Stimulated activated effector memory CD8-positive, alpha-beta T cell treated with anti-CD3 and anti-CD28 coated beads, Interleukin-12 subunit alpha, Interleukin-12 subunit beta, amount 100 ng/mL, for 72 hours (primary cell): Measurements from ENCODE around the gene SAMD11.

ENCODE experiments used
- ATAC-seq: fragments of 150-1000 bp; cut with Tn5 transposase; 2 replicates; pipeline ENCODE4 v1.10.0; 2021
- DNase-seq, 2 donors: peaks; one replicate each; pipeline ENCODE4 v3.0.0; 2021 to 2022; ENCODE audit warnings: low spot score in 2 of 2
- H3K27ac Mint-ChIP-seq: one replicate; pipeline ENCODE4 v1.8.0; 2022; ENCODE audit warnings: mild to moderate bottlenecking, mixed read lengths
- H3K36me3 Mint-ChIP-seq: one replicate; pipeline ENCODE4 v1.8.0; 2022; ENCODE audit warnings: mild to moderate bottlenecking, mixed read lengths
- H3K4me1 Mint-ChIP-seq: one replicate; pipeline ENCODE4 v1.8.0; 2022; ENCODE audit warnings: mixed read lengths
- H3K4me3 Mint-ChIP-seq: one replicate; pipeline ENCODE4 v1.8.0; 2022; ENCODE audit warnings: mild to moderate bottlenecking, mixed read lengths
- H3K9me3 Mint-ChIP-seq: one replicate; pipeline ENCODE4 v1.8.0; 2022; ENCODE audit warnings: mixed read lengths

Gene SAMD11

DNA sequence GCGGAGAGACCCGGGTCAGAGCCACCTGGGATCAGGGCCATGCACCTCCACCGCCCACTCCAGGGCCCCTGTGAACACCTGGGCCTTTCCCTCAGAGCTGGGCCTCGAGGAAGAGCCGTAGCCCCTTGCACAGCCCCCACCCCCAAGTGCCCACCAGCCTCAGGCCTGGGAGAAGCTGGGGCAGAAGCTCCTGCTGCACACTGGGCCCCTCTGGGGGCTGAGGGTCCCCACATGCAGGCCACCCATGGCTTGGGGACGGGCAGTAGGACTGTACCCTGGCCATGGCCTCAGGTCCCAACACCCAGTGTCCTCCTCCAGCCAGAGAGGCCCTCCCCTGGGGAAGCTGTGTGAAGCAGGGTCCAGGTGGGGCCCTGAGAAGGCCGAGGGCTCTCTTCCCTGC, 28.9 kb downstream of the SAMD11 start:
- Mint-ChIP-seq H3K9me3 (no peaks in the 10 kb centered on the region), H3K4me3 (no peak overlapping the region), H3K4me1 (peaks cover 24% of the 10 kb centered on the region), H3K36me3 (peaks cover 64% of the 10 kb centered on the region), H3K27ac (no peak overlapping the region)
- DNase-seq (no peak), ATAC-seq (no peak)

DNA sequence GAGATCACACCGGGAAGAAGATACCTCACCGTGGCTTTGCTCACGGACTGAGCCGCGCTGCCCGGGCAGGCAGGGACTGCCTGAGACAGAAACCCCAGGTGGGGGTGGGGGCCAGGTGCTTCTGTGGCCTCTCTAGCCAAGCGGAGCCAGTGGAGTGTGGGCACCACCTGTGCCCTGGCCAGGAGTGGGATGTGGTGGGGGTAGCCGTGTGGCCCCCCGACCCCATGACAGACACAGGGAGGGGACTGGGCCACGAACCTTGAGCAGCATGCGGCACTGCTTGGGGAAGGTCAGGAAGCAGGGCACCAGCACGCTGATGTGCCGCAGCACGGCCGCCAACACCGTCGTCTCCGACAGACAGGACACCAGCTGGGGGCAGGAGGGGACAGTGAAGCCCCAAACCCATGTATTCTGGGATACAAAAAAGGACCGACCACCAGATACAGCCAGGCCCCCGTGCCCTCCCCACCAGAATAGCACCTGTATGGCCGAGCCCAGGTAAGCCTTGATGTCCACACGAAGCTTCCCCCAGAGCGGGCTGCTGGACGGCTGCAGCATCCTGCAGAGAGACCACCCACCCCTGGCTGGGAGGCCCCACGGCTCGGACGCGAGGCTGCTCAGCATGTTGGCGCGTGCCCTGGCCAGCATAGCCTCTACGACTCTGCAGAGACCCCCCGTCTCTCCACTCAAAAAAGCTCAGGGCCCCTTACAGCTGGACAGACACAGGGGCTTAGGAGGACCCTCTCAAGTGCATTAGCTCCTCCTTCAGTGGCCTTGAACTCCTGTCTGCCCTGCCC, 30.0 kb downstream of the SAMD11 start:
- H3K9me3 Mint-ChIP-seq = no peaks in the 10 kb centered on the region
- DNase-seq (no peak), ATAC-seq (no peak)
- no peak overlapping the region for H3K4me3 Mint-ChIP-seq
- peaks cover 35% of the 10 kb centered on the region for H3K4me1 Mint-ChIP-seq
- H3K36me3 Mint-ChIP-seq = peaks cover 73% of the 10 kb centered on the region
- H3K27ac Mint-ChIP-seq = peak overlapping the region; percentile 34

DNA sequence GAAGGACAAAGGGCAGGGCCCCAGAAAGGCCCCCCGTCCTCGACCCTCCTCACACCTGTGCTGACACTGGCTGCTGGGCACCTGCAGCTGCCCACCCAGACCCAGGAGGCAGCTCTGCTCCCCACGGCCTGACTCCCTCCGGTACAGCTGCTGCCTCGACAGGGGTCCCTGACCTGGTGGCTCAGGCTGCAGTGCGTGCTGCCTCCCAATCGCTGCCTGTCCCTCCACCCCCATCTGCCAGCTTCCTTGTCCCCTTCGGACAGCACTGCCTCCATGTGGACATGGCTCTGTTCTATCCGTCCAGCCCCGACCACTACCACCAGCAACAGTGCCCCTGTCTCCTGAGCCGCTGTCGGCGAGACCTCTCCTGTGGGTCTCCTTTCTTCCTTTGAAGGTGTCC, 31.2 kb downstream of the SAMD11 start:
- peaks cover 35% of the 10 kb centered on the region for H3K4me1 Mint-ChIP-seq
- no peak for DNase-seq
- peaks cover 65% of the 10 kb centered on the region for H3K36me3 Mint-ChIP-seq
- ATAC-seq = no peak
- no peak overlapping the region for H3K27ac Mint-ChIP-seq
- no peak overlapping the region for H3K4me3 Mint-ChIP-seq
- no peaks in the 10 kb centered on the region for H3K9me3 Mint-ChIP-seq

DNA sequence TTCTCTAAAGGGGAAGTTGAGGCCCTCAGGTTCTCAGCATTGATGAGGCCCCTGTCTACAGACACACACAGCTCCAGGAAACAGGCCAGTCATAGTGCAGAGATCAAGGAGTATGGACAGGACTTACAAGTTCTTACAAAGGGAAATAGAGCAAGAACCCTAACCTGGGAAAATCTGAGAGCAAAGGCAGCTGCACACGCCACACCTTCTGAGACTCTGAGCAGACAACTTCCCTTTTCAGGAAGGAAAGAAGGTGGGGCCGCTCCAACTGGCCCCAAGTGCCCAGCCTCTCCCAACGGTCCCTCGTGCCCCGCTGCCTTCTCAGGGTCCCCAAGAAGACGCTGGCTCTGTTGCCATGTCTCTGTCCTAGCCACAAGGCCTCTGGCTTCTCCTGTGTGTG, 31.8 kb downstream of the SAMD11 start:
- Mint-ChIP-seq H3K4me1 (peaks cover 35% of the 10 kb centered on the region), H3K4me3 (no peak overlapping the region)
- no peak for ATAC-seq

DNA sequence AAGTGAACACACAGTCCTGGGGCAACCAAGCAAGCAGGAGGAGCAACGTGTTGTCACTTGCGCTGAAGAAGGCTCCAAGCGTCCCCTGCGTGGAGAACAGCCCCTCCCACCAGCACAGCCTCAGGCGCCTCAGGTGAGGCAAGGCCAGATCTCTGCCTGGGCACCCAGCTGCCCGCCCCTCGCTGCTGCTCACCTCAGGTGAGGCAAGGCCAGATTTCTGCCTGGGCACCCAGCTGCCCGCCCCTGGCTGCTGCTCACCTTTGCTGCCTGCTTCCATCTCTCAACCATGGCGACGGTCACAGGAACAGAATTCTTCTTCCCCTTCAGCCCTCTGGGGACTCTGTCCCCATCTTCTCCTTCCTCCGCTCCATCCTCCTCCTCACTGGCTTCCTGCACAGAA, 32.9 kb downstream of the SAMD11 start:
- Mint-ChIP-seq H3K27ac (no peak overlapping the region), H3K4me3 (peak overlapping the region; percentile 84), H3K36me3 (peaks cover 58% of the 10 kb centered on the region), H3K4me1 (peaks cover 31% of the 10 kb centered on the region), H3K9me3 (no peaks in the 10 kb centered on the region)
- no peak for DNase-seq
- ATAC-seq = no peak

More for the DNA sequence above, 31.8 kb downstream of the SAMD11 start:
- no peak overlapping the region for H3K27ac Mint-ChIP-seq
- H3K36me3 Mint-ChIP-seq = peaks cover 62% of the 10 kb centered on the region
- no peaks in the 10 kb centered on the region for H3K9me3 Mint-ChIP-seq
- DNase-seq = no peak

DNA sequence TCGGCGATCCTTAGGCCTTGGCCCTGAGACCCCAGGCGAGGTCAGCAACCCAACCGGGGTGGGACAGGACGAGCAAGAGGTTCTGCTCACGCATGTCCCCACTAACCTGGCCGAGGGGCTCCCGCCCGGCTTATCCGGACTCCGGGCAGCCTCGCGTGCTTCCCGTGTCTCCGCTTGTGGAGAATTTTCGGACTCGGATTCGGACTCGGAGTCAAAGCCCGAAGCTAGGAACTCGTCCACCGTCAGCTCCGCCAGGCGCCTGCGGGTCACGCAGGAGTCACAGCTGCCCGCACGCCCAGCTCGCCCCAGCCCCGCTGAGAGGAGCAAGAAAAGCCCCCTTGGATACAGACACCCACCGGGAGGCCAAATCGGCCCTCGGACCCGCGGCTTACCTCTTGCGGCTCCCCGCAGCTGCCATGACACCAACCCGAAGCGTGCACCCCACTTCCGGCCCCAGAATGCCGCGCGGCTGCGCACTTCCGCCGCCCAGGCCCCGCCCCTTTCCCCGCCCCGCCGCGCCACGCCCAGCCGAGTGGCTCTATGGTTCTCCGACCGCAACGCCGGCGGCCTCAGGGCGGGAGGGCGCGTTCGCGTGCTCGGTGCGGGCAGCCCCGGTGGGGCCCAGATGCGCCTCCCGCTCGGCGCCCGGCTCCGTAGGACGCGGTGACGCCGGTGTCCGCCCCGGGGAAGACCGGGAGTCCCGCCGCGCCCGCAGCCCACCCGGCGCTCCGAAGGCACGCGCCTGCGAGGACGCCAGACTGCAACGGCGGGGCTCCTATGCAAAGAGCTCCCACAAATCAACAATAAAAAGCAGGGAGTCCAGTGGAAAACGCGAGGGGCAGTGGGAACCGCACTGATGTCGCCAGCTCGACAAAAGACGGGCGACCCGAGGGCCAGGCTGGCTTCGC, 35.4 kb downstream of the SAMD11 start, which contains the start of gene NOC2L:
Gene NOC2L (minus strand): TSS at position 434 of the 908 bp plus-strand sequence. CDS start 16 bp downstream, at position 418.
- H3K36me3 Mint-ChIP-seq = peaks cover 46% of the 10 kb centered on the region
- peak within 1 kb of the TSS; percentile 66 for H3K27ac Mint-ChIP-seq
- H3K4me3 Mint-ChIP-seq = peak within 1 kb of the TSS; percentile 84
- peaks cover 30% of the 10 kb centered on the region for H3K4me1 Mint-ChIP-seq
- DNase-seq (peak; percentile 95 to 96), ATAC-seq (peak; percentile 88)
- no peaks in the 10 kb centered on the region for H3K9me3 Mint-ChIP-seq

DNA sequence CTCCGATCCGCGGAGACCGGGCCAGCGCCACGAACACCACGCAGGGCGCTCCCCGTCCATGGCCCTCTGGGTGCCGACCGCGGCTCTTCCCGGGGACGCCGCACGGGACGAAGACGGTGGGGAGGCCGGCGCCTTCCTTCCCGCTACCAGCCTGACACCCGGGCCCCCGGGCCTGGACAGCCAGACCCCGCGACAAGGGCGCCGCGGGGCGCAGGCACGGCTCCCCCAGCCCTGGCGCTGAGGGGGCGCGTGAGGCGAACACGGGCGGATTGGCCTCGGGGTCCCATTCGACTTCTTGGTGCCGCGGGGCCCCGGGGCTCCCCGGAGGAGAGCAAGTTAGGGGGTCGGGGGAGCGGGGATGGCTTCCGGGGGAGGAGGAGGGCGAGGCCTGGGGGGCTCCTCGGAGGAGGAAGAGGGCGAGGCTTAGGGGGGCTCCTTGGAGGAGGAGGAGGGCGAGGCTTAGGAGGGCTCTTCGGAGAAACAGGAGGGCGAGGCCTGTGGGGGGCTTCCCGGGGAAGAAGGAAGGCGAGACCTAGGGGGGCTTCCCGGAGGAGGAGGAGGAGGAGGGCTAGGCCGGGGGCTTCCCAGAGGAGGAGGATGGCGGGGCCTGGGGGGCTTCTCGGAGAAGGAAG, 36.1 kb downstream of the SAMD11 start:
- no peaks in the 10 kb centered on the region for H3K9me3 Mint-ChIP-seq
- no peak for DNase-seq
- H3K27ac Mint-ChIP-seq = peak overlapping the region; percentile 61
- peaks cover 38% of the 10 kb centered on the region for H3K36me3 Mint-ChIP-seq
- ATAC-seq = peak; percentile 14
- peak overlapping the region; percentile 84 for H3K4me3 Mint-ChIP-seq
- peaks cover 28% of the 10 kb centered on the region for H3K4me1 Mint-ChIP-seq

DNA sequence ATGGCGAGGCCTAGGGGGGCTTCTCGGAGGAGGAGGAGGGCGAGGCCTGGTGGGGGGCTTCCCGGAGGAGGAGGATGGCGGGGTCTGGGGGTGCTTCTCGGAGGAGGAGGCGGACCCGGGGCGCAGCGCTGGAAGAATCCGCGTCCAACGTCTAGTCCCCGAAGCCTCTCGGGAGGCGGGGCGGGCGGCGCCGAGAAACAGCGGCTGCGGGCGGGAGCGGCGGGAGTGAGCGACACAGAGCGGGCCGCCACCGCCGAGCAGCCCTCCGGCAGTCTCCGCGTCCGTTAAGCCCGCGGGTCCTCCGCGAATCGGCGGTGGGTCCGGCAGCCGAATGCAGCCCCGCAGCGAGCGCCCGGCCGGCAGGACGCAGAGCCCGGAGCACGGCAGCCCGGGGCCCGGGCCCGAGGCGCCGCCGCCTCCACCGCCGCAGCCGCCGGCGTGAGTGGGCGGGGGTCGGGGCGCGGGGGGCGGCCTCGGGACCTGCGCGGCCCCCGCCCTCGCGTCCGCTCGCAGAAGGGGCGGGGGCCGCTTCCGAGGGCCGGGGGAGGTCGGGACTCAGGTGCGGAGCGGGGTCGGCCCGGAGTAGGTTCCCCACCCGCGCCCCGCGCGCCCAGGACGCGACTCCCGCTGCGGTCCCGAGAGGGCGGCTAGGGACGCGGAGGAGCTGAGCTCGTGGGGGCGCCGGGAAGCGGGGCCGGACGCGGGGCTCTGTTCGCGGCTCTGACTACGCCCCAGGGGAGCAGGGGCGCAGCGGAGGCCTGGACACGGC, 36.8 kb downstream of the SAMD11 start, which contains the start of gene KLHL17:
Gene KLHL17 (plus strand): TSS at position 222 of the 769 bp plus-strand sequence. CDS start 110 bp downstream, at position 332.
- Mint-ChIP-seq H3K36me3 (peaks cover 31% of the 10 kb centered on the region), H3K27ac (peak within 1 kb of the TSS; percentile 61), H3K9me3 (no peaks in the 10 kb centered on the region), H3K4me1 (peaks cover 24% of the 10 kb centered on the region), H3K4me3 (peak within 1 kb of the TSS; percentile 84)
- DNase-seq (peak; percentile 69 to 88), ATAC-seq (peak; percentile 73)

DNA sequence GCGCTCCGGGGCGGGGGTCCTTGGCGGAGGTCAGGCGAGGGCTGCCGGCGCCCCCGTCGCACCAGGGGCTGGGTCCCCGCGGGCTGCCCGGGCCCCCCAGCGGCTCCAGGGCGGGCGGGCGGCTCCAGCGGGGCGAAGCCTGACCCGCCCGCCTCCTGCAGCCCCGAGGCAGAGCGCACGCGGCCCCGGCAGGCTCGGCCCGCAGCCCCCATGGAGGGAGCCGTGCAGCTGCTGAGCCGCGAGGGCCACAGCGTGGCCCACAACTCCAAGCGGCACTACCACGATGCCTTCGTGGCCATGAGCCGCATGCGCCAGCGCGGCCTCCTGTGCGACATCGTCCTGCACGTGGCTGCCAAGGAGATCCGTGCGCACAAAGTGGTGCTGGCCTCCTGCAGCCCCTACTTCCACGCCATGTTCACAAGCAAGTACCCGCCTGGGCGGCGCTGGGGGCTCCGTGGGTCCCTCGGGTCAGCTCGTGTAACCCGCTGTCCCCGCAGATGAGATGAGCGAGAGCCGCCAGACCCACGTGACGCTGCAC, 37.5 kb downstream of the SAMD11 start:
- DNase-seq = no peak
- Mint-ChIP-seq H3K27ac (no peak overlapping the region), H3K36me3 (peaks cover 25% of the 10 kb centered on the region), H3K4me1 (peaks cover 28% of the 10 kb centered on the region), H3K4me3 (peak overlapping the region; percentile 84), H3K9me3 (no peaks in the 10 kb centered on the region)
- no peak for ATAC-seq

DNA sequence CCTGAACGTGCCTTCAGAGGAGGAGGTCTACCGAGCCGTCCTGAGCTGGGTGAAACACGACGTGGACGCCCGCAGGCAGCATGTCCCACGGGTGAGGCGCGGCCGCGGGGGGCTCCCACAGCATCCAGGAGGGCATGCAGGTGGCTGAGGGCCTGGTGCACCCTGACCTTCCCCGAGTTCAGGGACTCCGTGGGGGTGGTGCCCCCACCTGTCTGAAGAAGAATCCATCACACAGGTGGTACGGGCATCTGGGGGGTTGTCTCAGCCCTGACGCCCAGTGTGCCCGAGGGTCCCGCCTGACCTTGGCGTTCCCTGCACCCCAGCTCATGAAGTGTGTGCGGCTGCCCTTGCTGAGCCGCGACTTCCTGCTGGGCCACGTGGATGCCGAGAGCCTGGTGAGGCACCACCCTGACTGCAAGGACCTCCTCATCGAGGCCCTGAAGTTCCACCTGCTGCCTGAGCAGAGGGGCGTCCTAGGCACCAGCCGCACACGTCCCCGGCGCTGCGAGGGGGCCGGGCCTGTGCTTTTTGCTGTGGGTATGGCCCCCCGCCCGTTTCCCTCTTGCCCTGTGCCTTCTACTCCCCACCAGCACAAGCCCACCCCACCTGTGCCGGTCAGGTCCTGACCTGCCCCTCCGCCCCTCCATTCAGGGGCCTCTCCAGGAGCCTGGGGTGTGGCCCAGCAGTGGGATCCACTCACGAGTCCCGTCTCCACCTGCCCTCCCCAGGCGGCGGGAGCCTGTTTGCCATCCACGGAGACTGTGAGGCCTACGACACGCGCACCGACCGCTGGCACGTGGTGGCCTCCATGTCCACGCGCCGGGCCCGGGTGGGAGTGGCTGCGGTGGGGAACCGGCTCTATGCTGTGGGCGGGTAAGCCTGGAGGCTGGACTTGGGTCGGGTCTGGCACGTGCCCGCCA, 38.9 kb downstream of the SAMD11 start:
- no peak for ATAC-seq
- DNase-seq = no peak
- H3K36me3 Mint-ChIP-seq = peaks cover 13% of the 10 kb centered on the region
- H3K27ac Mint-ChIP-seq = no peak overlapping the region
- no peaks in the 10 kb centered on the region for H3K9me3 Mint-ChIP-seq
- H3K4me1 Mint-ChIP-seq = peaks cover 17% of the 10 kb centered on the region
- H3K4me3 Mint-ChIP-seq = peak overlapping the region; percentile 84

DNA sequence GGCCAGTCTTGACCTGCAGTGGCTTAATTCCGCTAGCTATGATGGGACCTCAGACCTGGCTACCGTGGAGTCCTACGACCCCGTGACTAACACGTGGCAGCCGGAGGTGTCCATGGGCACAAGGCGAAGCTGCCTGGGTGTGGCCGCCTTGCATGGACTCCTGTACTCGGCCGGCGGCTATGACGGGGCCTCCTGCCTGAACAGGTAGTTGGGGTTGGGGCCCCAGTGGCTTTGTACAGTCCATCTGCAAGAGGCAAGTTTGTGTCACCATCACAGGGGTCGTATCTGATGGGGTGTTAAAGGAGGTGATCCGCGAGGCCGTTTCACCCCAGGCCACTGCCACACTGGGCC, 39.6 kb downstream of the SAMD11 start:
- no peak for DNase-seq
- no peak for ATAC-seq
- no peak overlapping the region for H3K4me3 Mint-ChIP-seq
- H3K4me1 Mint-ChIP-seq = peaks cover 11% of the 10 kb centered on the region
- H3K9me3 Mint-ChIP-seq = no peaks in the 10 kb centered on the region
- no peak overlapping the region for H3K27ac Mint-ChIP-seq
- H3K36me3 Mint-ChIP-seq = peaks cover 8% of the 10 kb centered on the region

DNA sequence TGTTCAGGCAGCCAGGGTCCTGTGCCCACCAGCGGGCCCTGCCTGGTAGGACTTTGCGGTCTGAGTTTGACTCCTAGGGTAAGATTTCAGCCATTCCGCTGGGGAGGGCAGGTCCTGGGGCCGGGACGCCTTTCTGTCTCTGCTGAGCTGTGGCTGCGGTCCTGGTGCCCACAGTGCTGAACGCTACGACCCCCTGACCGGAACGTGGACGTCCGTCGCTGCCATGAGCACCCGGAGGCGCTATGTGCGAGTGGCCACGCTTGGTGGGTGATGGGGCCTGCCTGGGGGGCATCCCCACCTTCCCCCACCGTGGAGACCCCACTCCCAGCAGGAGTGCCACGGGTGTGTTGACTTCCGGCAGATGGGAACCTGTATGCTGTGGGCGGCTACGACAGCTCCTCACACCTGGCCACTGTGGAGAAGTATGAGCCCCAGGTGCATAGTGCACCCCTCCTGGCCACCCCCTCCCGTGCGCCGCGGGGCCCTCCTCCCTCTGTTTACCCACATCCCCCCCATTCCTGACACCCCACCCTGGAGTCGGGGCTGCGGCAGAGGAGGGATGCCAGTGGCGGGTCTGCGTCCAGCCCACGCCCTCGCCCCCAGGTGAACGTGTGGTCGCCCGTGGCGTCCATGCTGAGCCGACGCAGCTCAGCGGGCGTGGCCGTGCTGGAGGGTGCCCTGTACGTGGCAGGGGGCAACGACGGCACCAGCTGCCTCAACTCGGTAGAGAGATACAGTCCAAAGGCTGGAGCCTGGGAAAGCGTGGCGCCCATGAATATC, 40.2 kb downstream of the SAMD11 start:
- Mint-ChIP-seq H3K36me3 (peaks cover 1% of the 10 kb centered on the region), H3K9me3 (no peaks in the 10 kb centered on the region), H3K27ac (no peak overlapping the region), H3K4me3 (no peak overlapping the region), H3K4me1 (peaks cover 6% of the 10 kb centered on the region)
- DNase-seq (no peak), ATAC-seq (no peak)
